HCT116 (cell line): ENCODE measurements around the gene TSPAN11. TPM values are rescaled to one million over a fixed set of nuclear protein-coding genes. Genes with fewer than 3 reads are reported as not detected.

ENCODE experiments used
- ATAC-seq: fragments of 200-7000 bp; cut with Tn5 transposase; 2 replicates; pipeline ENCODE4 v1.9.1; 2020; ENCODE audit warnings: mild to moderate bottlenecking, moderate library complexity
- BruUV-seq: library from RNA; stranded (reverse); fragments of 400-500 nt; replicated peaks from 2 replicates; lab custom pipeline; 2021; lab: Mats Ljungman, UMichigan
- CTCF ChIA-PET: fragments of 300-600 bp; sonication (Branson Sonifier 250); formaldehyde crosslinking; loops from one replicate; lab custom pipeline; 2021; ENCODE audit warnings: antibody characterized with exemption; lab: Charles Lee
- POLR2A ChIA-PET: fragments of 300-600, 350-600 bp; sonication (Branson Sonifier 250); formaldehyde crosslinking; loops from one replicate; lab custom pipeline; 2021; ENCODE audit warnings: antibody characterized with exemption; lab: Charles Lee
- RAD21 ChIA-PET, 2 experiments: fragments of 300-600 bp; sonication (Branson Sonifier 250); formaldehyde crosslinking; loops; one replicate each; lab custom pipeline; 2023; ENCODE audit warnings: low total read pairs in 2 of 2; ENCODE audit not compliant: uncharacterized antibody in 2 of 2, unreplicated experiment in 2 of 2, low non-redundant PET in 1 of 2; lab: Charles Lee
- DNase-seq: peaks from one replicate; pipeline ENCODE4 v3.0.0-alpha.2; 2010; ENCODE audit warnings: low read depth, low spot score
- H2AFZ ChIP-seq: fragments of 200-600 bp; shearing (Covaris generic), sonication (generic); 2 replicates; pipeline ENCODE4 v1.6.1; 2017; ENCODE audit warnings: low read depth, mixed run types, mixed read lengths, antibody characterized with exemption, low read length; ENCODE audit not compliant: poor library complexity, severe bottlenecking
- H3K27ac ChIP-seq: 2 replicates; pipeline ENCODE4 v1.5.1; 2012; ENCODE audit warnings: low read depth, low read length
- H3K27me3 ChIP-seq: fragments of 200-600 bp; sonication (generic); 2 replicates; pipeline ENCODE4 v1.6.1; 2016; ENCODE audit warnings: mixed run types, low read length, mixed read lengths; ENCODE audit not compliant: insufficient read depth
- H3K36me3 ChIP-seq, 2 experiments: fragments of 200-500 bp in 1 of 2; fragments of 200-600 bp in 1 of 2; sonication (Bioruptor generic) in 1 of 2; sonication (generic) in 1 of 2; 2 replicates each; pipeline versions ENCODE4 v1.5.1 to v1.6.1; 2014 to 2016; ENCODE audit warnings: low read length in 2 of 2, inconsistent platforms in 1 of 2, mixed read lengths in 1 of 2, mixed run types in 1 of 2; ENCODE audit not compliant: insufficient read depth in 2 of 2, control insufficient read depth in 1 of 2
- H3K4me1 ChIP-seq, 2 experiments: fragments of 200-600 bp in 1 of 2; sonication (generic) in 1 of 2; 2 replicates each; pipeline versions ENCODE4 v1.5.1 to v1.6.1; 2012 to 2017; ENCODE audit warnings: low read length in 2 of 2, inconsistent platforms in 1 of 2, mild to moderate bottlenecking in 1 of 2, mixed read lengths in 1 of 2, mixed run types in 1 of 2, moderate library complexity in 1 of 2; ENCODE audit not compliant: insufficient read depth in 2 of 2, control insufficient read depth in 1 of 2
- H3K4me2 ChIP-seq: fragments of 200-600 bp; sonication (generic); 2 replicates; pipeline ENCODE4 v1.6.1; 2017; ENCODE audit warnings: mixed run types, low read length, mixed read lengths
- H3K4me3 ChIP-seq, 2 experiments: fragments of 200-600 bp in 1 of 2; sonication (generic) in 1 of 2; replicated peaks in 1 of 2; 2 replicates each; pipeline ENCODE4 v1.5.1; 2011 to 2016; ENCODE audit warnings: low read length in 2 of 2, control low read depth in 1 of 2, low read depth in 1 of 2, mild to moderate bottlenecking in 1 of 2, mixed read lengths in 1 of 2, mixed run types in 1 of 2
- H3K79me2 ChIP-seq: fragments of 200-600 bp; sonication (generic); 2 replicates; pipeline ENCODE4 v1.6.1; 2017; ENCODE audit warnings: mild to moderate bottlenecking, mixed run types, low read length, moderate library complexity, mixed read lengths; ENCODE audit not compliant: insufficient read depth
- H3K9ac ChIP-seq: fragments of 200-600 bp; sonication (generic); 2 replicates; pipeline ENCODE4 v1.6.1; 2016; ENCODE audit warnings: low read length, mixed read lengths
- H3K9me2 ChIP-seq: fragments of 200-600 bp; sonication (generic), shearing (Covaris generic); 2 replicates; pipeline ENCODE4 v1.6.1; 2017; ENCODE audit warnings: mixed run types, mild to moderate bottlenecking, moderate library complexity; ENCODE audit not compliant: insufficient read depth
- H3K9me3 ChIP-seq, 2 experiments: fragments of 200-500 bp in 1 of 2; fragments of 200-600 bp in 1 of 2; sonication (Bioruptor generic) in 1 of 2; sonication (generic) in 1 of 2; 2 replicates each; pipeline ENCODE4 v1.6.1; 2014 to 2017; ENCODE audit warnings: low read length in 2 of 2, mixed read lengths in 2 of 2, inconsistent platforms in 1 of 2, low read depth in 1 of 2, mild to moderate bottlenecking in 1 of 2, mixed run types in 1 of 2, moderate library complexity in 1 of 2; ENCODE audit not compliant: control insufficient read depth in 1 of 2, insufficient read depth in 1 of 2
- H4K20me1 ChIP-seq: fragments of 200-600 bp; sonication (generic), shearing (Covaris generic); 2 replicates; pipeline ENCODE4 v1.6.1; 2017; ENCODE audit warnings: mixed run types, mild to moderate bottlenecking, moderate library complexity; ENCODE audit not compliant: insufficient read depth
- ATF3 ChIP-seq: IDR thresholded peaks from 2 replicates; pipeline ENCODE4 v1.6.1; 2012
- CBX3 ChIP-seq: IDR thresholded peaks from 2 replicates; pipeline ENCODE4 v1.6.1; 2012; ENCODE audit warnings: low read depth
- CEBPB ChIP-seq: IDR thresholded peaks from 2 replicates; pipeline ENCODE4 v1.6.1; 2012; ENCODE audit warnings: low read depth
- EGR1 ChIP-seq: IDR thresholded peaks from 2 replicates; pipeline ENCODE4 v1.6.1; 2012; ENCODE audit warnings: low read depth
- ELF1 ChIP-seq: IDR thresholded peaks from 2 replicates; pipeline ENCODE4 v1.6.1; 2012; ENCODE audit warnings: low read depth, borderline replicate concordance
- EZH2 ChIP-seq: fragments of 200-600 bp; sonication (generic); IDR thresholded peaks from 2 replicates; pipeline ENCODE4 v1.6.1; 2017; ENCODE audit warnings: antibody characterized with exemption, mixed run types
- EZH2phosphoT487 ChIP-seq: fragments of 200-600 bp; IDR thresholded peaks from 2 replicates; pipeline ENCODE4 v1.6.1; 2018; ENCODE audit warnings: antibody characterized with exemption, borderline replicate concordance
- JUND ChIP-seq: IDR thresholded peaks from 2 replicates; pipeline ENCODE4 v1.6.1; 2012
- MAX ChIP-seq: IDR thresholded peaks from 2 replicates; pipeline ENCODE4 v1.6.1; 2012
- POLR2A ChIP-seq: IDR thresholded peaks from 2 replicates; pipeline ENCODE4 v1.7.0; 2011; ENCODE audit warnings: borderline replicate concordance; ENCODE audit not compliant: insufficient read depth, insufficient read length; ENCODE audit errors: extremely low read depth
- POLR2AphosphoS5 ChIP-seq: IDR thresholded peaks from 2 replicates; pipeline ENCODE4 v1.6.1; 2011; ENCODE audit warnings: mild to moderate bottlenecking, low read depth, low read length, moderate library complexity
- RAD21 ChIP-seq: IDR thresholded peaks from 2 replicates; pipeline ENCODE4 v1.6.1; 2012; ENCODE audit warnings: low read depth, mild to moderate bottlenecking
- SIN3A ChIP-seq: IDR thresholded peaks from 2 replicates; pipeline ENCODE4 v1.6.1; 2012; ENCODE audit warnings: low read depth
- SP1 ChIP-seq: IDR thresholded peaks from 2 replicates; pipeline ENCODE4 v1.6.1; 2012; ENCODE audit warnings: low read depth
- SRF ChIP-seq: IDR thresholded peaks from 2 replicates; pipeline ENCODE4 v1.6.1; 2012; ENCODE audit warnings: low read depth
- TCF7L2 ChIP-seq: IDR thresholded peaks from 2 replicates; pipeline ENCODE4 v1.7.0; 2011; ENCODE audit warnings: borderline replicate concordance, inconsistent platforms; ENCODE audit not compliant: insufficient read depth, insufficient read length; ENCODE audit errors: extremely low read depth
- YY1 ChIP-seq: IDR thresholded peaks from 2 replicates; pipeline ENCODE4 v1.6.1; 2011; ENCODE audit warnings: low read length, low read depth, moderate library complexity, mild to moderate bottlenecking; ENCODE audit not compliant: insufficient replicate concordance; ENCODE audit errors: extremely low read depth
- ZFX ChIP-seq: fragments of 450-650 bp; IDR thresholded peaks from 2 replicates; pipeline ENCODE4 v1.6.1; 2017
- ZNF274 ChIP-seq: fragments of 200-500 bp; sonication (Bioruptor generic); IDR thresholded peaks from 2 replicates; pipeline ENCODE4 v1.6.1; 2014; ENCODE audit warnings: mild to moderate bottlenecking, low read depth, low read length, inconsistent platforms
- intact Hi-C: fragments of 100-400 bp; cut with micrococcal nuclease; formaldehyde crosslinking; loops from 2 replicates; pipeline ENCODE4 v1.10.0; 2022
- total RNA-seq: library from RNA; stranded (reverse); gene quantifications from one replicate; pipeline ENCODE4 v1.2.1, GENCODE V29; 2021; ENCODE audit not compliant: unreplicated experiment
- TF ChIP-seq, protein P1 (sequence below): IDR thresholded peaks from 2 replicates; pipeline ENCODE4 v1.6.1; 2011; ENCODE audit warnings: mild to moderate bottlenecking, low read length, moderate library complexity; ENCODE audit not compliant: insufficient replicate concordance; ENCODE audit errors: extremely low read depth

Gene TSPAN11
- total RNA-seq, 1 experiment from 2014 or later, result not detected

DNA sequence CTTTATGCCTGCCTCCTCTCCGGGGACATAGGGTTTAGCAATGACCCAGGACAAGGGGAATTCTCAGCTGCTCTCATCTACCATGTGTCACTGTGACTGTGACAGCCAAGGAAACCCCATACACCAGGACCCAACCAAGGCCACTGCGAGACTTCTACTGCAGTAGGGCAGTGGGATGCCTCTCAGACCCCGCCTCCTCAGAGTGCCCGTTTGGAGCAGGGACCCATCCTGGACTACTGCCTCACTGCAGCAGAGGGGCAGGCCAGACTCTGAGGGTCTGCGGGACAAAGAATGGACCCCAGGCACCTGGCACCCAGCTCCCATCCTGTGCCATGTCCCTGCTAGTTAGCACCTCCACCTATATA lies 75.8 kb downstream of the TSPAN11 start:
- intact Hi-C loops, result no loop called here
- H3K27me3 ChIP-seq, result no peaks in the 10 kb centered on the region
- no peaks in the 10 kb centered on the region for H3K9me2 ChIP-seq
- H3K9me3 ChIP-seq, result no peaks in the 10 kb centered on the region
- H3K36me3 ChIP-seq, result no peaks in the 10 kb centered on the region
- CTCF ChIA-PET, result no interaction called here
- TF ChIP-seq MAX (no peak), EGR1 (no peak), TCF7L2 (no peak), CEBPB (no peak), ELF1 (no peak), ATF3 (no peak), POLR2AphosphoS5 (no peak), ZFX (no peak), SP1 (no peak), SIN3A (no peak), YY1 (no peak), RAD21 (no peak), CBX3 (no peak), EZH2phosphoT487 (no peak), POLR2A (no peak), ZNF274 (no peak), JUND (no peak), SRF (no peak), EZH2 (no peak)
- TF ChIP-seq, protein P1, sequence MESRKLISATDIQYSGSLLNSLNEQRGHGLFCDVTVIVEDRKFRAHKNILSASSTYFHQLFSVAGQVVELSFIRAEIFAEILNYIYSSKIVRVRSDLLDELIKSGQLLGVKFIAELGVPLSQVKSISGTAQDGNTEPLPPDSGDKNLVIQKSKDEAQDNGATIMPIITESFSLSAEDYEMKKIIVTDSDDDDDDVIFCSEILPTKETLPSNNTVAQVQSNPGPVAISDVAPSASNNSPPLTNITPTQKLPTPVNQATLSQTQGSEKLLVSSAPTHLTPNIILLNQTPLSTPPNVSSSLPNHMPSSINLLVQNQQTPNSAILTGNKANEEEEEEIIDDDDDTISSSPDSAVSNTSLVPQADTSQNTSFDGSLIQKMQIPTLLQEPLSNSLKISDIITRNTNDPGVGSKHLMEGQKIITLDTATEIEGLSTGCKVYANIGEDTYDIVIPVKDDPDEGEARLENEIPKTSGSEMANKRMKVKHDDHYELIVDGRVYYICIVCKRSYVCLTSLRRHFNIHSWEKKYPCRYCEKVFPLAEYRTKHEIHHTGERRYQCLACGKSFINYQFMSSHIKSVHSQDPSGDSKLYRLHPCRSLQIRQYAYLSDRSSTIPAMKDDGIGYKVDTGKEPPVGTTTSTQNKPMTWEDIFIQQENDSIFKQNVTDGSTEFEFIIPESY, result no peak
- TF ChIP-seq, all 23 proteins: peak for 0
- H3K4me3 ChIP-seq, result no peak overlapping the region
- H3K4me1 ChIP-seq, result peaks cover 6 to 23% of the 10 kb centered on the region in 2 experiments
- no peak overlapping the region for H2AFZ ChIP-seq
- RAD21 ChIA-PET, result no interaction called here
- H4K20me1 ChIP-seq, result no peaks in the 10 kb centered on the region
- no peak overlapping the region for H3K27ac ChIP-seq
- ATAC-seq (no peak), DNase-seq (no peak)
- no peaks in the 10 kb centered on the region for H3K79me2 ChIP-seq
- POLR2A ChIA-PET, result no interaction called here
- no peak overlapping the region for H3K9ac ChIP-seq
- no TSS peak for BruUV-seq
- H3K4me2 ChIP-seq, result no peak overlapping the region
